T1000 (cell line): ENCODE data around the gene ARID1B.

Experiments
- DNase-seq: peaks from one replicate; lab custom pipeline; 2025; ENCODE audit warnings: mixed read lengths; lab: John Stamatoyannopoulos, UW

ARID1B gene

GRCh38 chr6:157226026-157226625 lies 448.9 kb downstream of the ARID1B start:
- DNase-seq = no peak

GRCh38 chr6:157226761-157227160 lies 449.6 kb downstream of the ARID1B start:
- no peak for DNase-seq

- DNase-seq = no peak
Measured at GRCh38 chr6:157227202-157228166, 450.3 kb downstream of the ARID1B start.

- no peak for DNase-seq
Measured at GRCh38 chr6:157228426-157229131, 451.4 kb downstream of the ARID1B start.

GRCh38 chr6:157229132-157229618 lies 452.0 kb downstream of the ARID1B start:
- no peak for DNase-seq

- no peak for DNase-seq
Measured at GRCh38 chr6:157229713-157230112, 452.5 kb downstream of the ARID1B start.

GRCh38 chr6:157230910-157231309 lies 453.7 kb downstream of the ARID1B start:
- DNase-seq = no peak

- DNase-seq = no peak
Measured at GRCh38 chr6:157232161-157232895, 455.1 kb downstream of the ARID1B start.

GRCh38 chr6:157233156-157233555 lies 456.0 kb downstream of the ARID1B start:
- no peak for DNase-seq

- DNase-seq = no peak
Measured at GRCh38 chr6:157233686-157234085, 456.5 kb downstream of the ARID1B start.

- no peak for DNase-seq
Measured at GRCh38 chr6:157235600-157236039, 458.4 kb downstream of the ARID1B start.

- no peak for DNase-seq
Measured at GRCh38 chr6:157236040-157236725, 459.0 kb downstream of the ARID1B start.

GRCh38 chr6:157238346-157238745 lies 461.2 kb downstream of the ARID1B start:
- no peak for DNase-seq

- DNase-seq = no peak
Measured at GRCh38 chr6:157239148-157239547, 462.0 kb downstream of the ARID1B start.

GRCh38 chr6:157239671-157240058 lies 462.5 kb downstream of the ARID1B start:
- no peak for DNase-seq

GRCh38 chr6:157240059-157240959 lies 463.1 kb downstream of the ARID1B start:
- DNase-seq = no peak

- no peak for DNase-seq
Measured at GRCh38 chr6:157240960-157241311, 463.8 kb downstream of the ARID1B start.

- DNase-seq = no peak
Measured at GRCh38 chr6:157242791-157243190, 465.6 kb downstream of the ARID1B start.

GRCh38 chr6:157244175-157244574 lies 467.0 kb downstream of the ARID1B start:
- no peak for DNase-seq

GRCh38 chr6:157244780-157245179 lies 467.6 kb downstream of the ARID1B start:
- no peak for DNase-seq
